Head of caudate nucleus (tissue), 42 donors: Measurements from ENCODE around the gene VAPA.

Experiments used
- DNase-seq, 42 donors: peaks; one replicate each; pipeline versions ENCODE4 v3.0.0 to v3.0.0-alpha.2; 2020 to 2021; ENCODE audit warnings: mixed read lengths in 7 of 42
- intact Hi-C: fragments of 100-400 bp; cut with DNase I; formaldehyde crosslinking; loops from one replicate; pipeline ENCODE4 v1.15.0; 2022

VAPA gene

GRCh38 chr18:9913526-9914333 is at the start of gene VAPA:
Gene VAPA, plus strand, starts transcription at chr18:9914016. Its CDS starts 241 bp downstream, at chr18:9914257.
- DNase-seq: peak; percentile 93 to 99 (median 98)
- intact Hi-C loops: loop anchor here (5.0 to 10.0 kb wide), 3 partner anchors 119 to 301 kb away; partner anchors contain the start of genes PPP4R1 and RAB31

DNA sequence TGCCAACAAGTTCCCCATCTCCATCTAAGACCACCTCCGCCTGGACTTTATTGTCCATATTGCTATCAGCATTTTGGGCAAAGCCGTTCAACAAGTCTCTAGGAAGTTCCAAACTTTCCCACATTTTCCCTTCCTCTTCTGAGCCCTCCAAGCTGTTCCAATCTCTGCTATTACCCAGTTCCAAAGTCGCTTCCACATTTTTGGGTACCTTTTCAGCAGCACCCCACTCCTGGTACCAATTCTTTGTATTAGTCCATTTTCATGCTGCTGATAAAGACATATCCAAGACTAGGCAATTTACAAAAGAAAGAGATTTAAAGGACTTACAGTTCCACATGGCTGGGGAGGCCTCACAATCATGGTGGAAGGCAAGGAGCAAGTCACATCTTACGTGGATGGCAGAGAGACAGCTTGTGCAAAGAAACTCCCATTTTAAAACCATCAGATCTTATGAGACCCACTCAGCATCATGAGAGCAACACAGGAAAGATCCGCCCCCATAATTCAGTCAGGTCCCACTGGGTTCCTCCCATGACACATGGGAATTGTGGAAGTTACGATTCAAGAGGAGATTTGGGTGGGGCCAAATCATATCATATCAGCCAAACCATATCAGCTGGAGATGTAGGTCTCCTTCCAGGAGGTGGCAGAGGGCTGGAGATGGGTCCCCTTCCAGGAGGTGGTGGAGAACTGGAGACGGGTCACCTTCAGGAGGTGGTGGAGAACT is 47.9 kb upstream of the VAPA start:
- no peak for DNase-seq
- intact Hi-C loops: no loop called here

DNA sequence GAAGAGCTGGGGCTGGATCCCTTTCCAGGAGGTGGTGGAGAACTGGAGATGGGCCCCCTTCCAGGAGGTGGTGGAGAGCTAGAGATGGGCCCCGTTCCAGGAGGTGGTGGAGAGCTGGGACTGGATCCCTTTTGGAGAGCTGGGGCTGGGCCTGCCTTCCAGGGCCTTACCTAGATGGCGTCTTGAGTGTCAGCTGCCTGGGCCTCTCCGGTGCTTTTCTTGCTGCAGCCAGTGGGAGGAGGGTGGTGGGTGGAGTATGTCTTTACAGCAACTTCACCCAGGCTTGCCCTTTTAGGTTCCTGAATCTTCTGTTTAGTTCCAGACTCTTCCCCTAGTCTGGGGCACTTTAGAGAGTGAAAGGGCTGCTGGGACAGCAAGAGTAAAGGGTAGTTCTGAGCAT is 47.2 kb upstream of the VAPA start:
- DNase-seq: no peak
- intact Hi-C loops: no loop called here

GRCh38 chr18:9867071-9867594 is 46.7 kb upstream of the VAPA start:
- DNase-seq: no peak
- intact Hi-C loops: no loop called here

- DNase-seq: no peak
- intact Hi-C loops: no loop called here
Observed at GRCh38 chr18:9868857-9869714, 44.7 kb upstream of the VAPA start.

DNA sequence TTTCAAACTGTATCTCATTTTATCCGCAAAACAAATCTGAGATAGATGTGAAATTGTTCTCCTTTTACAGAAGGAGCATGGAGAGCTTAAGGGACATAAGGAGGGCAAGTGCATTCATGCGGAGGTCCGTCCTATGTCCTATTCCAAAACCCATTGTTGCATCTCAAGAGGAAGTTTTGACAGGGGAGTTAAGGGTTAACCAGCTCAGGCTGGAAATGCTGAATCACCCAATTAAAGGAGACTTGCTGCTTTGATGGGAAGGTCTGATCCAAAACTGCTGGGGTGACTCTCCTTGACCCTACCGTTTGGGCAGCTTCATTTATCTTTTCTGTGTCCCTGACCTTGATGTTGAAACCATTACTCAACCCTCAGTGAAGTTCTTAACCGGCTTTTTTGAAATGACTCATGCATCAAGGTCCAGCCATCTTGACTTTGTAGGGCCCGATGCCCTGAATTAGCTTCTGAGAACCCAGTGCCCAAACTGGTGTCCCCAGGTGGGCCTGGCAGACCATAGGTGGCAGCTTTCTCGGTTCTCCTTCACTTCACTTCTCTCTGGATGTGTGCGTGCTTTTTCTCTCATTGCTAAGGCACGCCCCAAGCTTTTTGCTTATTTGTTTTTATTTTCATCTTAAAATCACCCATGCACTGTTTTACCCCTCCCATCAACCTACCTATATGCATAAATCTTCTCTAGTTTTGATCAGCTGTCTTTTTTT is 43.9 kb upstream of the VAPA start:
- intact Hi-C loops: no loop called here
- DNase-seq: no peak

- DNase-seq: no peak
- intact Hi-C loops: no loop called here
Observed at GRCh38 chr18:9870431-9871008, 43.3 kb upstream of the VAPA start.

DNA sequence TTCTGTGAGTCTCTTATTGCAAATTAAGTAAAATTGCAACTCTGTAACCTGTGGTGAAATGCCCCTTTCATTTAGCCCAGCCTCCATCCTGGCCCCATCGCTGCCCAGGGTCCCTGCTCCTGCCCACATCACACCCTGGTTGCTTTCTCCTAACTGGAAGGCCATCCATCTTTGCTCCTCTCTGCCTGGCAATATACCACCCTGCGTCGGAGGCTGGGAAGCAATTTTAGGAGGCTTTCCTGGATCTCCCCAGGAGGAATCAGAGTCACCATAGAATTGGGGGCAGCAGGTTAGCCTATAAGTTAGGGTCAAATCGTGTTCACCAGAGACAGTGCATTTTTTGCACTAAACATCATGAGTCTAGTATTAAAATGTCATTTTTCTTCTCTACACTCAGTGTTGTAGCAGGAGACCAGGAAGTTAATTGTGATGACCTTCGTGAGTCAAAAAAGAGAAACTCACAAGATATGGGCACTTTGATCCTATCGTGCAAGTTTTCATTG is 42.5 kb upstream of the VAPA start:
- no peak for DNase-seq
- intact Hi-C loops: no loop called here

DNA sequence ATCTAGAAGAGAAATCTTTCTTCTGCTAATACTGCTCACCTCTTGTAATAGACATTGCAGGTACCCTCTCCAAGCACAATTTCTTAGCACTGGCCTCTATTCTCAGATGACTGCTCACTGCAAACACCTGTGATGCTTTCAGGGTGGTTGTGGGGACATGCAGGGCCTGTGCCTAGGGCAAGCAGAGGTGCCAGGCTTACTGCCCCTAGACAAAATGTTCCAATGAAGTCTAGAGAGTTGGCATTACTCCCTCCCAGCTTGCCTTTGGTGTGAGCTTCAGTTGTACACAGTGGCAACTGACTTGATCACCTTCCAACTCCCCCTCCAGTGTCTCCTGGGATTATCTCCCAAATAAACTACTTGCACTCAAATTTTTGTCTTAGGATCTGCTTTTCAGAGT is 41.0 kb upstream of the VAPA start:
- no peak for DNase-seq
- intact Hi-C loops: no loop called here

GRCh38 chr18:9874728-9875127 is 39.1 kb upstream of the VAPA start:
- intact Hi-C loops: no loop called here
- no peak for DNase-seq

DNA sequence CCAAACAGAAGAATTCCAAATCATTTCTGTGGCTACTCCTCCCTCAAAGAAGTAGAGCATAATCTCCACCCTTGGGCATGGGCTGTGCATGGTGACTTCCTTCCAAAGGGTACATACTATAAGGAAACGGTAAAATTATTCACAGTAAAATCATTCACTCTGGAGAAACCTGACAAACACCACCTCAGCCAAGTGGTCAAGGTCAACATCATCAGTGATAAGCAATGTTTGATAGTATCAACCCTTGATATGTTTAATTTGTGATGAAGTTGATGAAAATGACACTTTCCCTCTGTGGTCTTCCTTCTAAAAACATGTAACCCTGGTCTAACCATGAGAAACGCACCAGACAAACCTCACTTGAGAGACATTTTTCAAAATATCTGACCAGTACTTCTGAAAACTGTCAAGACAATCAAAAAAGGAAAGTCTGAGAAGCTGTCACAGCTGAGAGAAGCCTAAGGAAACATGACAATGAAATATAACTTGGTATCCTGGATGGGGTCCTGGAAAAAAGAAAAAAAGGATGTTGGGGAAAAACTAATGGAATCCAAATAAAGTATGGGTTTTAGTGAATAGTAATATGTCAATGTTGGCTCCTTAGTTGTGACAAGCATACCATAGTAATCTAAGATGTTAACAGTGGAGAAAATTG is 37.5 kb upstream of the VAPA start:
- no peak for DNase-seq
- intact Hi-C loops: no loop called here

- intact Hi-C loops: no loop called here
- DNase-seq: no peak
Observed at GRCh38 chr18:9876867-9877654, 36.8 kb upstream of the VAPA start.

DNA sequence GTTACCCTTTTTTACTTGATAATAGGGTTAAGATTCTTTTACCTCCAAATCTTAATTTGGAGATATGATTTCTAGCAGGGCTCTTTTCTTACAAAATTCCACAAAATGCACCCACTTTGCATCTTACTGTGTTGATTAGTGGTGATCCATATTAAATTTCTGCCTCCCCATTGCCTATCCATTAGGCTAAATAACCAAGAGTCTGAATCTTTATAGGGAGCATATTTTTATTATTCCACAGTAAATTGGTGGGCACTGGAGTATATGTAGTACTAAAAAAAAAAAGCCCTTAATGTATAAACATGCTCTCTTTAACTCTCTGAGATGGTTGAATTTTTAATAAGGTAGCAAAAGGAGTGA is 36.2 kb upstream of the VAPA start:
- DNase-seq: no peak
- intact Hi-C loops: no loop called here

DNA sequence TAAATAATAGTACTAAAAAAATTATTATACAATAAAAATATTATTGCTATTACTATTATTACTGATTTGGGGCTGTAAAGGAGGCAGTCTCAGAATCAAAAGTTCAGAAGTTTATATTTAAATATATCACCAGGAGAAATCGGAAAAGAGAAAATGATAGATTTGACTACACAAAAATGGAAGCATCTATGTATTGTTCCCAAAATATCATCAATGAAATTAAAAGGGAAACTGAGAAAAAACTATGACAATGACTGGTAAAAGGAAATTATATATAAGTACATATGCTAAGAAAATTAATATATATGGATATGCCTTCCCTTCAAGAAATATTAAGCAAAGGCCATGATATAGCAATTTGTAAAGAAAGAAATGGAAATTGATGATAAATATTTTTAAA is 35.7 kb upstream of the VAPA start:
- intact Hi-C loops: no loop called here
- DNase-seq: no peak

DNA sequence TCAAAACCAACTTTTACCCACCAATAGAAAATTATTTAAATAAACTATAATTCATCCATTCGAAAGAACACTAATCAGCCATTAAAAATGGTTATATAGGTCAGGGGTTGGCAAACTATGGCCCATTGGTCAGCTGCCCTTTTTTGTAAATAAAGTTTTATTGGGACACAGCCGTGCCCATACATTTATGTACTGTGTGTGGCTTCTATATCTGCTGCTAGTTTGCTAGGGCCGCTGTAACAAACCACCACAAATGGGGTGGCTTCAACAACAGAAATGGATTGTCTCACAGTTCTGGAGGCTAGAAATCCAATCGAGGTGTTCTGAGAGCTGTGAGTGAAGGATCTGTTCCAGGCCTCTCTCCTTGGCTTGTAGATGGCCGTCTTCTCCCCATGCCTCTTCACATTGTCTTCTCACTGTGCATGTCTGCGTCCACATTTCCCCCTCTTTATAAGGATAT is 35.0 kb upstream of the VAPA start:
- DNase-seq: no peak
- intact Hi-C loops: no loop called here

GRCh38 chr18:9884090-9884489 is 29.7 kb upstream of the VAPA start:
- intact Hi-C loops: no loop called here
- DNase-seq: no peak

DNA sequence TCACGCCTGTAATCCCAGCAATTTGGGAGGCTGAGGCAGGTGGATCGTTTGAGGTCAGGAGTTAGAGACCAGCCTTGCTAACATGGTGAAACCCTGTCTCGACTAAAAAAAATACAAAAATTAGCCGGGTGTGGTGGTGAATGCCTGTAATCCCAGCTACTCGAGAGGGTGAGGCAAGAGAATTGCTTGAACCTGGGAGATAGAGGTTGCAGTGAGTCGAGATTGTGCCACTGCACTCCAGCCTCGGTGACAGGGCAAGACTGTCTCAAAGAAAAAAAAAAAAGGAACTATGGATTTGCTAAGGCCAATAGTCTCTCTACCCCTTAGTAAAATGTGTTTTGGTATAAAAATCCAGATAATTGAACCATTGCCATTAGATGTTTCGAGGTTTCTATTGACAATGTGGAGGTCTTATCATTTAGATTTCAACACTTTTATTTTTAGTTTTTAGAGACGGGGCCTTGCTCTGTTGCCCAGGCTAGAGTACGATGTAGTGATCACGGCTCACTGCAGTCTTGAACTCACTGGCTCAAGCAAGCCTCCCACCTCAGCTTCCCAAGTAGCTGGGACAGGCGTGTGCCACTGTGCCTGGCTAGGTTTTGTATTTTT is 29.2 kb upstream of the VAPA start:
- intact Hi-C loops: no loop called here
- DNase-seq: no peak
